Vagina (tissue), 2 donors: Measurements from ENCODE around the gene PCED1A. TPM values are rescaled to one million over a fixed set of nuclear protein-coding genes. Genes with fewer than 3 reads are reported as not detected.

Experiments
- DNase-seq, 2 donors: peaks; one replicate each; pipeline ENCODE4 v3.0.0-alpha.2; 2017; ENCODE audit errors: extremely low spot score in 2 of 2
- H3K27ac ChIP-seq: fragments of 200-600 bp; sonication (generic); one replicate; pipeline ENCODE4 v1.5.1; 2019
- H3K27me3 ChIP-seq: fragments of 200-600 bp; sonication (generic); one replicate; pipeline ENCODE4 v1.5.1; 2019
- H3K36me3 ChIP-seq, 2 donors: fragments of 200-600 bp; sonication (generic); one replicate each; pipeline ENCODE4 v1.5.1; 2017 to 2019
- H3K4me1 ChIP-seq: fragments of 200-600 bp; sonication (generic); one replicate; pipeline ENCODE4 v1.5.1; 2019
- H3K4me3 ChIP-seq, 2 donors: fragments of 200-600 bp; sonication (generic); 1 replicate in 1 of 2; 2 replicates in 1 of 2; pipeline ENCODE4 v1.5.1; 2016 to 2019
- H3K9me3 ChIP-seq: fragments of 200-600 bp; sonication (generic); one replicate; pipeline ENCODE4 v1.5.1; 2019
- CTCF ChIP-seq, 3 experiments: fragments of 450-650 bp in 2 of 3; fragments of 200-600 bp in 1 of 3; sonication (generic) in 1 of 3; IDR thresholded peaks; one replicate each; pipeline ENCODE4 v1.5.1; 2017 to 2019; ENCODE audit warnings: antibody characterized with exemption in 3 of 3, mild to moderate bottlenecking in 2 of 3, moderate library complexity in 2 of 3
- POLR2A ChIP-seq, 2 donors: fragments of 450-650 bp; IDR thresholded peaks; one replicate each; pipeline ENCODE4 v1.6.1; 2017; ENCODE audit warnings: antibody characterized with exemption in 2 of 2, mild to moderate bottlenecking in 2 of 2, moderate library complexity in 2 of 2
- POLR2AphosphoS5 ChIP-seq, 2 donors: sonication (generic); formaldehyde crosslinking; IDR thresholded peaks; one replicate each; pipeline ENCODE4 v1.9.0; 2017; ENCODE audit warnings: antibody characterized with exemption in 2 of 2, mild to moderate bottlenecking in 2 of 2, low read depth in 1 of 2; ENCODE audit not compliant: insufficient read depth in 1 of 2
- intact Hi-C: fragments of 100-400 bp; cut with DNase I; formaldehyde crosslinking; loops from one replicate; pipeline ENCODE4 v1.15.1; 2023
- total RNA-seq: library from RNA; depleted of rRNA; stranded (reverse); fragments of >200 nt; gene quantifications from one replicate; pipeline ENCODE4 v1.2.3, GENCODE V29; 2016

The PCED1A gene
- total RNA-seq, 1 donor from 2014 or later: 22.1 TPM

- intact Hi-C loops: no loop called here
- Histone ChIP-seq H3K27me3 (no peaks in the 10 kb centered on the region), H3K4me1 (peaks cover 10% of the 10 kb centered on the region), H3K4me3 (no peak overlapping the region), H3K27ac (no peak overlapping the region), H3K9me3 (no peaks in the 10 kb centered on the region), H3K36me3 (peaks cover 0 to 9% of the 10 kb centered on the region in 2 donors)
- DNase-seq: peak; percentile 46 to 75
- no peak for TF ChIP-seq CTCF (IDR thresholded peaks at IDR 0.05)
- no peak for TF ChIP-seq POLR2A (IDR thresholded peaks at IDR 0.05)
Measured at GRCh38 chr20:2847802-2848201, 7.3 kb upstream of the PCED1A start.

GRCh38 chr20:2846698-2847097, 6.2 kb upstream of the PCED1A start:
- TF ChIP-seq POLR2A (IDR thresholded peaks at IDR 0.05): no peak
- no peak for TF ChIP-seq POLR2AphosphoS5 (IDR thresholded peaks at IDR 0.05; ENCODE audit: insufficient read depth in 1 of 2, low read depth in 1 of 2)
- TF ChIP-seq CTCF (IDR thresholded peaks at IDR 0.05): no peak
- Histone ChIP-seq H3K27ac (no peak overlapping the region), H3K9me3 (no peaks in the 10 kb centered on the region), H3K27me3 (no peaks in the 10 kb centered on the region), H3K4me3 (no peak overlapping the region), H3K4me1 (peaks cover 17% of the 10 kb centered on the region), H3K36me3 (peaks cover 0 to 9% of the 10 kb centered on the region in 2 donors)
- intact Hi-C loops: no loop called here
- no peak for DNase-seq

- peak in 1 of 2 donors; percentile 29 for DNase-seq
- no peak overlapping the region for H3K27ac ChIP-seq
- no peaks in the 10 kb centered on the region for H3K27me3 ChIP-seq
- peaks cover 0 to 9% of the 10 kb centered on the region in 2 donors for H3K36me3 ChIP-seq
- no peak for TF ChIP-seq POLR2AphosphoS5 (IDR thresholded peaks at IDR 0.05; ENCODE audit: insufficient read depth in 1 of 2, low read depth in 1 of 2)
- TF ChIP-seq CTCF (IDR thresholded peaks at IDR 0.05): no peak
- no peak for TF ChIP-seq POLR2A (IDR thresholded peaks at IDR 0.05)
- H3K4me3 ChIP-seq: no peak overlapping the region
- no peaks in the 10 kb centered on the region for H3K9me3 ChIP-seq
- H3K4me1 ChIP-seq: peaks cover 24% of the 10 kb centered on the region
- intact Hi-C loops: no loop called here
Measured at GRCh38 chr20:2845607-2846006, 5.2 kb upstream of the PCED1A start.

- Histone ChIP-seq H3K27me3 (no peaks in the 10 kb centered on the region), H3K36me3 (peaks cover 0 to 12% of the 10 kb centered on the region in 2 donors), H3K27ac (peak overlapping the region; percentile 93), H3K9me3 (no peaks in the 10 kb centered on the region), H3K4me1 (peaks cover 35% of the 10 kb centered on the region), H3K4me3 (peak overlapping the region; percentile 81 to 88)
- intact Hi-C loops: no loop called here
- DNase-seq: peak in 1 of 2 donors; percentile 96
- TF ChIP-seq POLR2A (IDR thresholded peaks at IDR 0.05) (no peak), POLR2AphosphoS5 (IDR thresholded peaks at IDR 0.05; ENCODE audit: insufficient read depth in 1 of 2, low read depth in 1 of 2) (no peak)
Measured at GRCh38 chr20:2840967-2841531, 594 bp upstream of the PCED1A start.

- peak overlapping the region; percentile 93 for H3K27ac ChIP-seq
- intact Hi-C loops: no loop called here
- H3K36me3 ChIP-seq: peaks cover 0 to 20% of the 10 kb centered on the region in 2 donors
- no peaks in the 10 kb centered on the region for H3K9me3 ChIP-seq
- DNase-seq: peak in 1 of 2 donors; percentile 88
- H3K4me1 ChIP-seq: peaks cover 35% of the 10 kb centered on the region
- H3K27me3 ChIP-seq: no peaks in the 10 kb centered on the region
- peak overlapping the region; percentile 81 to 88 for H3K4me3 ChIP-seq
- TF ChIP-seq POLR2A (IDR thresholded peaks at IDR 0.05): no peak
- no peak for TF ChIP-seq CTCF (IDR thresholded peaks at IDR 0.05)
- TF ChIP-seq POLR2AphosphoS5 (IDR thresholded peaks at IDR 0.05; ENCODE audit: insufficient read depth in 1 of 2, low read depth in 1 of 2): no peak
Measured at GRCh38 chr20:2839732-2840137, 720 bp downstream of the PCED1A start.
